ENCODE results near the gene FGGY.

DNA sequence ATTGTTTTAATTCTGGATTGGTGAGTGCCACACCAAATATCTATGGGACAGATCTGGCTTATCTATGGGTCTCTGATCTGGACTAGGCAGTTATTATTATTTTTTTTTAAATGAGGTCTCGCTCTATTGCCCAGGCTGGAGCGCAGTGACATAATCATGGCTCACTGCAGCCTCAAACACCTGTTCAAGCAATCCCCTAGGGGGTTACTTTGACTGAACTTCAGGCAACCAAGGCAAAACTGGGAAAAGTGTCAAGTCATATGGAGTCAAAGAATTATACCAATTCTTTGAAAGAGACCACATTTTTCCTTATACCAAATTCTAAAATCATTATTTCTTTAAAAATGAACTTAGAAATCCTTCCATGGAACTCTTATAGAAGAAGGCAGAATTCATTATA is 388.8 kb downstream of the FGGY start:
- TF ChIP-seq SUZ12 (IDR thresholded peaks at IDR 0.05; ENCODE audit: extremely low read depth, insufficient read depth, insufficient read length) = no peak
- TF ChIP-seq YY1 (IDR thresholded peaks at IDR 0.05; ENCODE audit: insufficient read depth, insufficient read length) = no peak
- TF ChIP-seq ZNF274 (IDR thresholded peaks at IDR 0.05; ENCODE audit: low read depth, low read length) = no peak

Data from NT2/D1 (cell line).